Right atrium auricular region (tissue), 2 donors: Measurements from ENCODE around the gene PHF12. TPM values are rescaled to one million over a fixed set of nuclear protein-coding genes. Genes with fewer than 3 reads are reported as not detected.
A peak's percentile ranks its signal among the peaks of the same experiment; 100 is the strongest.

Source experiments
- DNase-seq: peaks from one replicate; pipeline ENCODE4 v3.0.0-alpha.2; 2019; ENCODE audit warnings: low spot score
- H3K27ac ChIP-seq, 2 donors: fragments of 200-600 bp; sonication (generic); 1 replicate in 1 of 2; 2 replicates in 1 of 2; pipeline ENCODE4 v1.5.1; 2016 to 2019
- H3K27me3 ChIP-seq, 2 donors: fragments of 200-600 bp; sonication (generic); one replicate each; pipeline versions ENCODE4 v1.5.1 to v1.6.0; 2017 to 2019
- H3K36me3 ChIP-seq: fragments of 200-600 bp; sonication (generic); one replicate; pipeline ENCODE4 v1.5.1; 2016
- H3K4me1 ChIP-seq, 2 donors: fragments of 200-600 bp; sonication (generic); one replicate each; pipeline versions ENCODE4 v1.5.1 to v1.6.0; 2017 to 2019
- H3K4me3 ChIP-seq, 2 donors: fragments of 200-600 bp; sonication (generic); 1 replicate in 1 of 2; 2 replicates in 1 of 2; pipeline ENCODE4 v1.5.1; 2017 to 2019; ENCODE audit warnings: mild to moderate bottlenecking in 1 of 2, moderate library complexity in 1 of 2
- H3K9me3 ChIP-seq, 2 donors: fragments of 200-600 bp; sonication (generic); one replicate each; pipeline ENCODE4 v1.5.1; 2019
- microRNA counts, 2 donors: library from miRNA; unstranded; fragments of <30 nt; microRNA quantifications; one replicate each; lab custom pipeline; 2016 to 2017
- microRNA-seq, 2 donors: library from miRNA; unstranded; fragments of <30 nt; microRNA quantifications; one replicate each; pipeline ENCODE4, GENCODE V29; 2016 to 2017; ENCODE audit warnings: borderline number of aligned reads in 2 of 2, borderline replicate concordance in 1 of 2
- total RNA-seq, 2 donors: library from RNA; depleted of rRNA; stranded (reverse); fragments of >200 nt; gene quantifications; one replicate each; pipeline ENCODE4 v1.1.0, GENCODE V29; 2016
- TF ChIP-seq, protein P1 (sequence below), 2 donors: fragments of 200-600 bp; sonication (generic); IDR thresholded peaks; one replicate each; pipeline ENCODE4 v1.5.1; 2019; ENCODE audit warnings: antibody characterized with exemption in 2 of 2

The PHF12 gene
- total RNA-seq, 2 donors from 2014 or later = 19.6 to 35.7 TPM

DNA sequence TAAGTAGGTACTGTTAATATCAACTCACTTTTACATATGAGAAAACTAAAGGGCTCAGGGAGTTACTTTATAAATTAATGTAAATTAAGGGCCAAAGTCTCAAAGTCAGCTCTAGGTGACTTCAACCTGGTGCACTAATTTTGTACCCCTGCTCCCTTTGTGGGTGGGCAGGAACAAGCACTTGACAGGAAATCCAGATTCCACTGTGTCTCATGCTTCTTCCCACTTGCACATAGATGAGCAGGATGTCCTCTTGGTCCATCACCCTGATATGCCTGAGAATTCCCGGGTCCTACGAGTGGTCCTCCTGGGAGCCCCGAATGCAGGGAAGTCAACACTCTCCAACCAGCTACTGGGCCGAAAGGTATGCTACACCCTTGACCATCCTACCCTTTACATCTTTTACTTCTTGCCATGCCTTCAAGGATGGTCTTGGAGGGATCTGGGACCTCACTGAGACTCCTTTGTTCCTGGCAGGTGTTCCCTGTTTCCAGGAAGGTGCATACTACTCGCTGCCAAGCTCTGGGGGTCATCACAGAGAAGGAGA lies 95.2 kb downstream of the PHF12 start:
- no peak for DNase-seq

DNA sequence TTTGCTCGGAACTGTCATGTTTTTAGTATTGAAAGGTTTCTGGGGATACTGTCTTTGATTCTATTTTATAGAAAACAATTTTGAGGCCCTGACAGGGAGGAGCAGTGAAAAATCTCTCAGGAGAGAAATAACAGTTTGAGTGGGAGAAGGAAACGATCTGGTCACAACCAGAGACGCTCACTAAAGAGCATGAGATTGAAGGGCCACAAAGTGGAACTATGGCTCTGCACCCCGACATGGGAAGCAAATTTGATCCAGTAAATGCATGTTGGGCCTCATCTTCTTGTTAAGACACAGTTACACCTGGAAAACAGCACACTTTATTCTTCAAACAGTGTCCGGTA lies 96.0 kb downstream of the PHF12 start:
- Histone ChIP-seq H3K27ac (peak overlapping the region; percentile 71 to 72), H3K36me3 (peaks cover 27% of the 10 kb centered on the region), H3K9me3 (no peaks in the 10 kb centered on the region), H3K27me3 (no peaks in the 10 kb centered on the region), H3K4me1 (peaks cover 0 to 9% of the 10 kb centered on the region in 2 donors), H3K4me3 (peak overlapping the region; percentile 68 to 83)
- no peak for DNase-seq
- TF ChIP-seq, protein P1, sequence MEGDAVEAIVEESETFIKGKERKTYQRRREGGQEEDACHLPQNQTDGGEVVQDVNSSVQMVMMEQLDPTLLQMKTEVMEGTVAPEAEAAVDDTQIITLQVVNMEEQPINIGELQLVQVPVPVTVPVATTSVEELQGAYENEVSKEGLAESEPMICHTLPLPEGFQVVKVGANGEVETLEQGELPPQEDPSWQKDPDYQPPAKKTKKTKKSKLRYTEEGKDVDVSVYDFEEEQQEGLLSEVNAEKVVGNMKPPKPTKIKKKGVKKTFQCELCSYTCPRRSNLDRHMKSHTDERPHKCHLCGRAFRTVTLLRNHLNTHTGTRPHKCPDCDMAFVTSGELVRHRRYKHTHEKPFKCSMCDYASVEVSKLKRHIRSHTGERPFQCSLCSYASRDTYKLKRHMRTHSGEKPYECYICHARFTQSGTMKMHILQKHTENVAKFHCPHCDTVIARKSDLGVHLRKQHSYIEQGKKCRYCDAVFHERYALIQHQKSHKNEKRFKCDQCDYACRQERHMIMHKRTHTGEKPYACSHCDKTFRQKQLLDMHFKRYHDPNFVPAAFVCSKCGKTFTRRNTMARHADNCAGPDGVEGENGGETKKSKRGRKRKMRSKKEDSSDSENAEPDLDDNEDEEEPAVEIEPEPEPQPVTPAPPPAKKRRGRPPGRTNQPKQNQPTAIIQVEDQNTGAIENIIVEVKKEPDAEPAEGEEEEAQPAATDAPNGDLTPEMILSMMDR (IDR thresholded peaks at IDR 0.05) = no peak

More for the DNA sequence above, 95.2 kb downstream of the PHF12 start:
- peaks cover 34% of the 10 kb centered on the region for H3K36me3 ChIP-seq
- no peaks in the 10 kb centered on the region for H3K9me3 ChIP-seq
- no peak overlapping the region for H3K27ac ChIP-seq
- H3K4me3 ChIP-seq = no peak overlapping the region
- TF ChIP-seq, protein P1 (IDR thresholded peaks at IDR 0.05) = no peak
- H3K27me3 ChIP-seq = no peaks in the 10 kb centered on the region
- H3K4me1 ChIP-seq = peaks cover 0 to 9% of the 10 kb centered on the region in 2 donors

MicroRNA genes within 50 kb of the gene (microRNA counts, 767-probe panel; counts per million panel counts)
- microRNA hsa-miR-144-3p (lab: Ali Mortazavi, UCI) (2,906 to 6,621 counts per million in 2 donors), microRNA hsa-miR-451a (lab: Ali Mortazavi, UCI) (4,216 to 11,720 counts per million in 2 donors)

Small RNAs within 50 kb of the gene (microRNA-seq; reads per million reads assigned to microRNA genes)
- gene MIR451B = 0 reads per million in 2 donors

Other genes with a start within 250 kb of the PHF12 start
- 1 to 10 TPM in 1 of 2 donors, under 1 TPM in 1; 0.94 to 1.4 TPM for gene PROCA1, start 239.6 kb downstream of the PHF12 start, total RNA-seq
- gene RAB34, start 233.7 kb downstream of the PHF12 start, total RNA-seq = 100 to 1,000 TPM in 1 of 2 donors, 10 to 100 TPM in 1; 55.8 to 139 TPM
- gene RPL23A, start 231.5 kb downstream of the PHF12 start, total RNA-seq = 100 to 1,000 TPM; 231 to 505 TPM
- gene TLCD1, start 225.3 kb downstream of the PHF12 start, total RNA-seq = 1 to 10 TPM in 1 of 2 donors, not detected in 1; 1.7 TPM
- 1 to 10 TPM; 1.0 to 1.1 TPM for gene NEK8, start 222.7 kb downstream of the PHF12 start, total RNA-seq
- gene TRAF4, start 207.5 kb downstream of the PHF12 start, total RNA-seq = 1 to 10 TPM; 3.3 to 6.7 TPM
- gene FAM222B, start 108.7 kb downstream of the PHF12 start, total RNA-seq = 10 to 100 TPM; 26.5 to 30.0 TPM
- gene ERAL1, start 96.5 kb downstream of the PHF12 start, total RNA-seq = 10 to 100 TPM; 32.0 to 51.4 TPM
- gene FLOT2, start 53.8 kb downstream of the PHF12 start, total RNA-seq = 10 to 100 TPM; 52.8 to 57.7 TPM
- gene DHRS13, start 48.4 kb downstream of the PHF12 start, total RNA-seq = 1 to 10 TPM; 2.5 to 3.9 TPM
- gene SEZ6, start 54.5 kb upstream of the PHF12 start, total RNA-seq = under 1 TPM in 1 of 2 donors, not detected in 1; 0.35 TPM
- gene PIPOX, start 91.6 kb upstream of the PHF12 start, total RNA-seq = under 1 TPM; 0.37 to 0.79 TPM
- gene MYO18A, start 228.9 kb upstream of the PHF12 start, total RNA-seq = 100 to 1,000 TPM; 159 to 219 TPM